IMR-90 (cell line): ENCODE measurements around the gene SLC22A31. TPM values are rescaled to one million over a fixed set of nuclear protein-coding genes. Genes with fewer than 3 reads are reported as not detected.

Experiments
- ATAC-seq: fragments of 200-7000 bp; cut with Tn5 transposase; 2 replicates; pipeline ENCODE4 v1.9.1; 2020; ENCODE audit warnings: low read depth, mild to moderate bottlenecking, moderate library complexity
- BruUV-seq: library from RNA; stranded (reverse); fragments of 400-500 nt; replicated peaks from 2 replicates; lab custom pipeline; 2021; lab: Mats Ljungman, UMichigan
- CTCF ChIA-PET: fragments of 300-600 bp; formaldehyde crosslinking; extraction: SDS; loops from one replicate; lab custom pipeline; 2021; ENCODE audit warnings: antibody characterized with exemption; lab: Yijun Ruan, JAX
- POLR2A ChIA-PET: fragments of 300-600 bp; sonication (Branson Sonifier 250); formaldehyde crosslinking; loops from one replicate; lab custom pipeline; 2022; ENCODE audit warnings: antibody characterized with exemption; ENCODE audit not compliant: unreplicated experiment; lab: Charles Lee
- DNase-seq: peaks from one replicate; pipeline ENCODE4 v3.0.0; 2013
- H2AFZ ChIP-seq: replicated peaks from 2 replicates; pipeline ENCODE3; 2013; ENCODE audit warnings: low read length, mild to moderate bottlenecking; ENCODE audit not compliant: poor library complexity
- H2AK5ac ChIP-seq: 2 replicates; pipeline ENCODE4 v1.6.1; 2013; ENCODE audit warnings: low read depth, low read length, inconsistent platforms
- H2AK9ac ChIP-seq: replicated peaks from 2 replicates; pipeline ENCODE3; 2013; ENCODE audit warnings: mild to moderate bottlenecking, low read depth, low read length, moderate library complexity; ENCODE audit not compliant: poor library complexity
- H2BK120ac ChIP-seq: 2 replicates; pipeline ENCODE4 v1.6.1; 2013; ENCODE audit warnings: low read depth, low read length, inconsistent platforms
- H2BK15ac ChIP-seq: 3 replicates; pipeline ENCODE4 v1.6.1; 2013; ENCODE audit warnings: low read depth, low read length, inconsistent platforms
- H2BK20ac ChIP-seq: 2 replicates; pipeline ENCODE4 v1.6.1; 2013; ENCODE audit warnings: low read depth, mild to moderate bottlenecking, inconsistent platforms, low read length, moderate library complexity
- H2BK5ac ChIP-seq: 2 replicates; pipeline ENCODE4 v1.6.1; 2013; ENCODE audit warnings: mild to moderate bottlenecking, low read depth, low read length, inconsistent platforms; ENCODE audit not compliant: poor library complexity, severe bottlenecking
- H3K14ac ChIP-seq: replicated peaks from 2 replicates; pipeline ENCODE4 v1.6.1; 2013; ENCODE audit warnings: low read depth, low read length, inconsistent platforms
- H3K18ac ChIP-seq: 2 replicates; pipeline ENCODE4 v1.6.1; 2013; ENCODE audit warnings: low read depth, low read length, control low read depth
- H3K23ac ChIP-seq: 2 replicates; pipeline ENCODE4 v1.6.1; 2013; ENCODE audit warnings: low read depth, low read length, inconsistent platforms
- H3K27ac ChIP-seq: 2 replicates; pipeline ENCODE4 v1.5.1; 2013; ENCODE audit warnings: mild to moderate bottlenecking, control low read depth, low read length; ENCODE audit not compliant: insufficient read depth
- H3K27me3 ChIP-seq: 2 replicates; pipeline ENCODE4 v1.6.1; 2013; ENCODE audit warnings: low read length; ENCODE audit not compliant: control insufficient read depth, insufficient read depth
- H3K36me3 ChIP-seq: 2 replicates; pipeline ENCODE4 v1.6.1; 2013; ENCODE audit warnings: low read length, mixed read lengths; ENCODE audit not compliant: control insufficient read depth, insufficient read depth
- H3K4ac ChIP-seq: 2 replicates; pipeline ENCODE4 v1.6.1; 2013; ENCODE audit warnings: low read depth, low read length, inconsistent platforms
- H3K4me1 ChIP-seq: 2 replicates; pipeline ENCODE4 v1.6.1; 2013; ENCODE audit warnings: low read length, mixed read lengths; ENCODE audit not compliant: control insufficient read depth, insufficient read depth
- H3K4me2 ChIP-seq: 2 replicates; pipeline ENCODE4 v1.6.1; 2013; ENCODE audit warnings: low read depth, mild to moderate bottlenecking, control low read depth, low read length, moderate library complexity
- H3K4me3 ChIP-seq: 2 replicates; pipeline ENCODE4 v1.5.1; 2013; ENCODE audit warnings: low read depth, mild to moderate bottlenecking, control low read depth, low read length, moderate library complexity; ENCODE audit not compliant: insufficient read depth
- H3K56ac ChIP-seq: 2 replicates; pipeline ENCODE4 v1.6.1; 2013; ENCODE audit warnings: low read length, inconsistent platforms; ENCODE audit not compliant: insufficient read depth; ENCODE audit errors: extremely low read depth
- H3K79me1 ChIP-seq, 2 experiments: 2 replicates each; pipeline ENCODE4 v1.6.1; 2013; ENCODE audit warnings: low read length in 2 of 2, inconsistent platforms in 1 of 2, low read depth in 1 of 2
- H3K9ac ChIP-seq: 2 replicates; pipeline ENCODE4 v1.6.1; 2013; ENCODE audit warnings: low read depth, low read length, control low read depth
- H3K9me1 ChIP-seq: 2 replicates; pipeline ENCODE4 v1.6.1; 2013; ENCODE audit warnings: low read length, inconsistent platforms; ENCODE audit not compliant: insufficient read depth
- H3K9me3 ChIP-seq: 2 replicates; pipeline ENCODE4 v1.6.1; 2013; ENCODE audit warnings: low read length; ENCODE audit not compliant: control insufficient read depth, insufficient read depth
- H4K20me1 ChIP-seq: 2 replicates; pipeline ENCODE4 v1.6.1; 2013; ENCODE audit warnings: low read length, inconsistent platforms; ENCODE audit not compliant: insufficient read depth
- H4K5ac ChIP-seq: 2 replicates; pipeline ENCODE4 v1.6.1; 2013; ENCODE audit warnings: mild to moderate bottlenecking, low read depth, low read length, control low read depth
- H4K8ac ChIP-seq, 2 experiments: 2 replicates each; pipeline ENCODE4 v1.6.1; 2013; ENCODE audit warnings: low read depth in 2 of 2, low read length in 2 of 2, control low read depth in 1 of 2, inconsistent platforms in 1 of 2
- H4K91ac ChIP-seq: 2 replicates; pipeline ENCODE4 v1.6.1; 2013; ENCODE audit warnings: low read depth, low read length, inconsistent platforms; ENCODE audit not compliant: insufficient read depth
- MAFK ChIP-seq: IDR thresholded peaks from 2 replicates; pipeline ENCODE4 v1.6.1; 2012; ENCODE audit warnings: low read depth, low read length, improper control_type of control experiment
- MAZ ChIP-seq: IDR thresholded peaks from 2 replicates; pipeline ENCODE4 v1.6.1; 2012; ENCODE audit warnings: low read depth, mild to moderate bottlenecking, low read length, improper control_type of control experiment, moderate library complexity, borderline replicate concordance
- MXI1 ChIP-seq: IDR thresholded peaks from 2 replicates; pipeline ENCODE4 v1.6.1; 2012; ENCODE audit warnings: low read depth, mild to moderate bottlenecking, low read length, moderate library complexity, borderline replicate concordance
- NFE2L2 ChIP-seq: fragments of 150-350 bp; IDR thresholded peaks from 2 replicates; pipeline ENCODE4 v1.6.1; 2016; ENCODE audit warnings: low read depth, mild to moderate bottlenecking, low read length
- POLR2A ChIP-seq: IDR thresholded peaks from 2 replicates; pipeline ENCODE4 v1.6.1; 2012; ENCODE audit warnings: mild to moderate bottlenecking, low read depth, low read length
- RAD21 ChIP-seq: IDR thresholded peaks from 2 replicates; pipeline ENCODE4 v1.6.1; 2012; ENCODE audit warnings: low read length, improper control_type of control experiment
- WGBS, 2 experiments: methylation state at CpG; one replicate each; pipeline versions ENCODE4 v1.1.5 to v1.1.7; 2013; ENCODE audit warnings: missing lambda C conversion rate in 2 of 2; ENCODE audit not compliant: insufficient read length in 1 of 2; ENCODE audit errors: extremely low coverage in 2 of 2; 5-methylcytosine and 5-hydroxymethylcytosine counted together
- dilution Hi-C: fragments of 300-500 bp; cut with HindIII; formaldehyde crosslinking; loops from one replicate; pipeline ENCODE4 v1.14.3; 2018; ENCODE audit warnings: low sequenced_read_pairs; ENCODE audit not compliant: unreplicated experiment
- in situ Hi-C: fragments of 300-500 bp; cut with MboI; formaldehyde crosslinking; loops from 3 replicates; pipeline ENCODE4 v1.14.3; 2019; ENCODE audit warnings: low sequenced_read_pairs, inconsistent platforms, mixed read lengths
- intact Hi-C: fragments of 100-400 bp; cut with micrococcal nuclease; formaldehyde crosslinking; loops from 2 replicates; pipeline ENCODE4 v1.10.0; 2022
- polyA plus RNA-seq, 3 experiments: library from polyadenylated mRNA; depleted of rRNA; stranded (reverse); fragments of >200 nt; gene quantifications; 2 replicates each; pipeline ENCODE4 v1.2.3, GENCODE V29; 2012; ENCODE audit warnings: low replicate concordance in 1 of 3
- total RNA-seq: library from RNA; depleted of rRNA; stranded (reverse); fragments of >200 nt; gene quantifications from 2 replicates; pipeline ENCODE4 v1.2.3, GENCODE V29; 2012
- TF ChIP-seq, protein P1 (sequence below): fragments of 150-350 bp; IDR thresholded peaks from 2 replicates; pipeline ENCODE4 v1.6.1; 2017; ENCODE audit warnings: mild to moderate bottlenecking, antibody characterized with exemption, low read length, low read depth
- TF ChIP-seq, protein P2 (sequence below): fragments of 150-350 bp; IDR thresholded peaks from 2 replicates; pipeline ENCODE4 v1.6.1; 2016; ENCODE audit warnings: low read depth, mild to moderate bottlenecking, low read length, moderate library complexity, borderline replicate concordance
- TF ChIP-seq, protein P3 (sequence below): conservative IDR thresholded peaks from 2 replicates; pipeline ENCODE4 v1.5.1; 2012; ENCODE audit warnings: mild to moderate bottlenecking, low read depth, low read length, improper control_type of control experiment

The SLC22A31 gene
- total and polyA plus RNA-seq, 2 of the 4 experiments (the other 2 are of a cell fraction), result 0.18 to 5.5 TPM

DNA sequence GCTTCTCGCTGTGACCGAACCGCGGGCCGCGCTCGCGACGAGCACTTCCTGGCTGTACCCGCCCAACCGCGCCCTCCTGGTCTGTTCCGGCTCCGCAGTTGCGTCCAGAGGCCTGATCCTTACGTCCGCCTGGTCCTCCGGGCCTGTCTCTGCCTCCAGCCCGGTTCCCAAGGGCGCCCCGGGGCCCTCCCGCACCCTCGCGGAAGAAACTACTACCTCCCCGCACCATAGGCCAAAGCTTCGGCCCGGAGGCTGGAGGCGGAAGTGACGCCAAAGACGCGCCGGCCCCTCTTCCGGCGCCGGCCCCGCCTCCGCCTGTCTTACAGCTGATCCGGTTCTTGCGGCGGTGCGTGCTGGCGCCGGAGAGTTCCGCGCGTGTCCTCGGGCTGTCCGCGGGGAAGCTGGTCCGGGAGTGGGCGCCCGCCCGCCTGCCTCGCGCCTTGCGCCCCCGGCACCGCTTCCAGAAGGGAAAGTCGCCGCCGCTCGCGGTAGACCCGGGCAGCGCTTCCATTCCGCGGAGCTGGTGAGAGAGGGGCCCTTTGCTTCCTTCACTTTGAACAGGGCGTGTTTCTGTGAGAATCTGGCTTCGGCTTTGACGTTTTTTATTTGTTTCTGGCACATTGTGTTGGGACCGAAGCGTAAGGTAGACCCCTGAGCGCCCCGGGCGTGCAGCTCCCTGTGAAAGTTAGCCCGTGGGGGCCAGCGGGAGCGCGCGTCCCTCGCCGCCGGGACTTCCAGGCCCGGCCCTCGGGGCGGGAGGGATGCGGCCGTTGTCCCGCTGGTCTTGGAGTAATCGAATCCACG lies 17.3 kb upstream of the SLC22A31 start, which contains the start of gene ZNF778:
Gene ZNF778, plus strand, starts transcription at position 316 of the 804 bp plus-strand sequence. CDS start 3,425 bp downstream, outside the sequence.
- BruUV-seq, result no TSS peak
- H3K4me3 ChIP-seq, result peak within 1 kb of the TSS; percentile 98
- H3K4me1 ChIP-seq, result no peaks in the 10 kb centered on the region
- H3K23ac ChIP-seq, result peak within 1 kb of the TSS; percentile 82
- peaks cover 3% of the 10 kb centered on the region; the same call in 1 of the 2 replicates for H4K20me1 ChIP-seq
- peak within 1 kb of the TSS; percentile 95 for H2BK5ac ChIP-seq
- in situ Hi-C loops, result loop anchor here (10.0 kb wide), 1 partner anchor 283 kb away; no protein-coding TSS in a partner anchor
- peak within 1 kb of the TSS; percentile 94 for H3K4me2 ChIP-seq
- dilution Hi-C loops, result no loop called here
- H3K79me1 ChIP-seq, result peaks cover 27 to 52% of the 10 kb centered on the region in 2 experiments
- H3K36me3 ChIP-seq, result peaks cover 19% of the 10 kb centered on the region
- ChIA-PET CTCF (no interaction called here), POLR2A (no interaction called here)
- peak within 1 kb of the TSS; percentile 50 for H3K56ac ChIP-seq
- peak within 1 kb of the TSS; percentile 98 for H3K14ac ChIP-seq
- peaks cover 3% of the 10 kb centered on the region; the same call in 1 of the 2 replicates for H3K9me1 ChIP-seq
- peak within 1 kb of the TSS; percentile 90; the same call in 1 of the 2 replicates for H4K91ac ChIP-seq
- no peaks in the 10 kb centered on the region for H3K9me3 ChIP-seq
- H3K4ac ChIP-seq, result peak within 1 kb of the TSS; percentile 97
- DNase-seq (peak; percentile 77), ATAC-seq (peak; percentile 94)
- peak within 1 kb of the TSS; percentile 35; the same call in 1 of the 2 replicates for H2BK120ac ChIP-seq
- H2BK15ac ChIP-seq, result no peak within 1 kb of the TSS
- 0% methylated on average over 35 of the region's 91 CpGs; no CpG with 5 or more reads in 1 of the 2 experiments for WGBS, 2 experiments
- peak within 1 kb of the TSS; percentile 99 for H3K27ac ChIP-seq
- peak within 1 kb of the TSS; percentile 76 to 100 for H4K8ac ChIP-seq
- peak within 1 kb of the TSS; percentile 82; the same call in 1 of the 2 replicates for H3K18ac ChIP-seq
- no peak within 1 kb of the TSS for H2BK20ac ChIP-seq
- peak within 1 kb of the TSS; percentile 98 for H3K9ac ChIP-seq
- peak within 1 kb of the TSS; percentile 100 for H2AFZ ChIP-seq
- peak within 1 kb of the TSS; percentile 57 for H2AK5ac ChIP-seq
- TF ChIP-seq MAZ (peak; percentile 61; the same call in 1 of the 2 replicates), RAD21 (peak; percentile 10; the same call in 1 of the 2 replicates), MAFK (no peak), NFE2L2 (no peak), MXI1 (peak; percentile 96; the same call in 1 of the 2 replicates), POLR2A (peak; percentile 92)
- TF ChIP-seq, protein P1, sequence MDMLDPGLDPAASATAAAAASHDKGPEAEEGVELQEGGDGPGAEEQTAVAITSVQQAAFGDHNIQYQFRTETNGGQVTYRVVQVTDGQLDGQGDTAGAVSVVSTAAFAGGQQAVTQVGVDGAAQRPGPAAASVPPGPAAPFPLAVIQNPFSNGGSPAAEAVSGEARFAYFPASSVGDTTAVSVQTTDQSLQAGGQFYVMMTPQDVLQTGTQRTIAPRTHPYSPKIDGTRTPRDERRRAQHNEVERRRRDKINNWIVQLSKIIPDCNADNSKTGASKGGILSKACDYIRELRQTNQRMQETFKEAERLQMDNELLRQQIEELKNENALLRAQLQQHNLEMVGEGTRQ, result no peak
- TF ChIP-seq, protein P2, sequence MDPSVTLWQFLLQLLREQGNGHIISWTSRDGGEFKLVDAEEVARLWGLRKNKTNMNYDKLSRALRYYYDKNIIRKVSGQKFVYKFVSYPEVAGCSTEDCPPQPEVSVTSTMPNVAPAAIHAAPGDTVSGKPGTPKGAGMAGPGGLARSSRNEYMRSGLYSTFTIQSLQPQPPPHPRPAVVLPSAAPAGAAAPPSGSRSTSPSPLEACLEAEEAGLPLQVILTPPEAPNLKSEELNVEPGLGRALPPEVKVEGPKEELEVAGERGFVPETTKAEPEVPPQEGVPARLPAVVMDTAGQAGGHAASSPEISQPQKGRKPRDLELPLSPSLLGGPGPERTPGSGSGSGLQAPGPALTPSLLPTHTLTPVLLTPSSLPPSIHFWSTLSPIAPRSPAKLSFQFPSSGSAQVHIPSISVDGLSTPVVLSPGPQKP, result no peak
- TF ChIP-seq, protein P3, sequence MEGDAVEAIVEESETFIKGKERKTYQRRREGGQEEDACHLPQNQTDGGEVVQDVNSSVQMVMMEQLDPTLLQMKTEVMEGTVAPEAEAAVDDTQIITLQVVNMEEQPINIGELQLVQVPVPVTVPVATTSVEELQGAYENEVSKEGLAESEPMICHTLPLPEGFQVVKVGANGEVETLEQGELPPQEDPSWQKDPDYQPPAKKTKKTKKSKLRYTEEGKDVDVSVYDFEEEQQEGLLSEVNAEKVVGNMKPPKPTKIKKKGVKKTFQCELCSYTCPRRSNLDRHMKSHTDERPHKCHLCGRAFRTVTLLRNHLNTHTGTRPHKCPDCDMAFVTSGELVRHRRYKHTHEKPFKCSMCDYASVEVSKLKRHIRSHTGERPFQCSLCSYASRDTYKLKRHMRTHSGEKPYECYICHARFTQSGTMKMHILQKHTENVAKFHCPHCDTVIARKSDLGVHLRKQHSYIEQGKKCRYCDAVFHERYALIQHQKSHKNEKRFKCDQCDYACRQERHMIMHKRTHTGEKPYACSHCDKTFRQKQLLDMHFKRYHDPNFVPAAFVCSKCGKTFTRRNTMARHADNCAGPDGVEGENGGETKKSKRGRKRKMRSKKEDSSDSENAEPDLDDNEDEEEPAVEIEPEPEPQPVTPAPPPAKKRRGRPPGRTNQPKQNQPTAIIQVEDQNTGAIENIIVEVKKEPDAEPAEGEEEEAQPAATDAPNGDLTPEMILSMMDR, result no peak
- intact Hi-C loops, result loop anchor here (2.0 to 5.0 kb wide), 2 partner anchors 361 to 405 kb away; partner anchors contain the start of genes APRT, GALNS and TRAPPC2L
- no peaks in the 10 kb centered on the region for H3K27me3 ChIP-seq
- H4K5ac ChIP-seq, result peak within 1 kb of the TSS; percentile 99
- peak within 1 kb of the TSS; percentile 87 for H2AK9ac ChIP-seq
